Fibroblast of skin of scalp (primary cell): ENCODE measurements around the gene FUT9.
"Not testable (repeated sequence)": the region's sequence is repeated elsewhere in the genome, so short reads cannot be mapped to it uniquely, and the experiment has no call there.

Experiments
- DNase-seq: peaks from one replicate; pipeline ENCODE4 v3.0.0-alpha.2; 2013

FUT9 gene

GRCh38 chr6:96186516-96187195 lies 170.9 kb downstream of the FUT9 start:
- DNase-seq = no peak

GRCh38 chr6:96194675-96195074 lies 178.9 kb downstream of the FUT9 start:
- DNase-seq = no peak

GRCh38 chr6:96195272-96195671 lies 179.5 kb downstream of the FUT9 start:
- DNase-seq = no peak

- no peak for DNase-seq
These were observed 180.9 kb downstream of the FUT9 start for GRCh38 chr6:96196633-96197032.

- no peak for DNase-seq
These were observed 181.5 kb downstream of the FUT9 start for GRCh38 chr6:96197241-96197640.

GRCh38 chr6:96202571-96202970 lies 186.8 kb downstream of the FUT9 start:
- DNase-seq = no peak

GRCh38 chr6:96211341-96211740 lies 195.6 kb downstream of the FUT9 start:
- no peak for DNase-seq

GRCh38 chr6:96212066-96212465 lies 196.3 kb downstream of the FUT9 start:
- no peak for DNase-seq

- no peak for DNase-seq
These were observed 198.0 kb downstream of the FUT9 start for GRCh38 chr6:96213784-96214183.

GRCh38 chr6:96223695-96224094 lies 207.9 kb downstream of the FUT9 start:
- DNase-seq = no peak

- no peak for DNase-seq
These were observed 211.4 kb downstream of the FUT9 start for GRCh38 chr6:96227135-96227534.

GRCh38 chr6:96234444-96234843 lies 218.7 kb downstream of the FUT9 start:
- no peak for DNase-seq

GRCh38 chr6:96235927-96236326 lies 220.2 kb downstream of the FUT9 start:
- no peak for DNase-seq

- no peak for DNase-seq
These were observed 220.7 kb downstream of the FUT9 start for GRCh38 chr6:96236471-96236870.

GRCh38 chr6:96237638-96238347 lies 222.0 kb downstream of the FUT9 start:
- DNase-seq = no peak

GRCh38 chr6:96246563-96246962 lies 230.8 kb downstream of the FUT9 start:
- no peak for DNase-seq

- no peak for DNase-seq
These were observed 234.0 kb downstream of the FUT9 start for GRCh38 chr6:96249755-96250154.

- DNase-seq = no peak
These were observed 242.0 kb downstream of the FUT9 start for GRCh38 chr6:96257751-96258150.

- DNase-seq = not testable (repeated sequence)
These were observed 245.1 kb downstream of the FUT9 start for GRCh38 chr6:96260787-96261430.
